Mesendoderm (in vitro differentiated cells): ENCODE results near the gene NKX1-1.

Experiments used
- DNase-seq: peaks from one replicate; pipeline ENCODE4 v3.0.0; 2013
- H2AK5ac ChIP-seq: 2 replicates; pipeline ENCODE4 v1.6.1; 2013; ENCODE audit warnings: low read length, inconsistent platforms
- H2BK120ac ChIP-seq: 2 replicates; pipeline ENCODE4 v1.6.1; 2013; ENCODE audit warnings: low read depth, mild to moderate bottlenecking, low read length, moderate library complexity, mixed read lengths
- H2BK15ac ChIP-seq: replicated peaks from 2 replicates; pipeline ENCODE4 v1.6.1; 2013; ENCODE audit warnings: low read depth, mild to moderate bottlenecking, moderate library complexity
- H2BK5ac ChIP-seq: 2 replicates; pipeline ENCODE4 v1.6.1; 2013; ENCODE audit warnings: low read length, inconsistent platforms
- H3K18ac ChIP-seq: 2 replicates; pipeline ENCODE4 v1.6.1; 2013; ENCODE audit warnings: mild to moderate bottlenecking, low read length, mixed read lengths
- H3K23ac ChIP-seq: one replicate; pipeline ENCODE4 v1.6.1; 2013; ENCODE audit warnings: low read length
- H3K27ac ChIP-seq: 2 replicates; pipeline ENCODE4 v1.5.1; 2013; ENCODE audit warnings: low read depth, mild to moderate bottlenecking, inconsistent platforms, low read length, moderate library complexity
- H3K27me3 ChIP-seq: 2 replicates; pipeline ENCODE4 v1.6.1; 2013; ENCODE audit warnings: low read length, control low read depth, mild to moderate bottlenecking, inconsistent platforms; ENCODE audit not compliant: insufficient read depth, poor library complexity
- H3K36me3 ChIP-seq: 2 replicates; pipeline ENCODE4 v1.6.1; 2013; ENCODE audit warnings: low read length, inconsistent platforms; ENCODE audit not compliant: control insufficient read depth, insufficient read depth
- H3K4ac ChIP-seq: one replicate; pipeline ENCODE4 v1.6.1; 2013; ENCODE audit warnings: low read depth, mild to moderate bottlenecking, low read length, moderate library complexity
- H3K4me1 ChIP-seq: 2 replicates; pipeline ENCODE4 v1.6.1; 2013; ENCODE audit warnings: low read depth, low read length, inconsistent platforms; ENCODE audit not compliant: control insufficient read depth
- H3K4me2 ChIP-seq: 2 replicates; pipeline ENCODE4 v1.6.1; 2013; ENCODE audit warnings: low read length
- H3K4me3 ChIP-seq: 2 replicates; pipeline ENCODE4 v1.5.1; 2013; ENCODE audit warnings: mild to moderate bottlenecking, low read length
- H3K56ac ChIP-seq: one replicate; pipeline ENCODE4 v1.6.1; 2013; ENCODE audit warnings: low read length
- H3K79me1 ChIP-seq: 2 replicates; pipeline ENCODE4 v1.6.1; 2013; ENCODE audit warnings: low read length, inconsistent platforms
- H3K79me2 ChIP-seq: 2 replicates; pipeline ENCODE4 v1.6.1; 2013; ENCODE audit warnings: mild to moderate bottlenecking, low read length; ENCODE audit not compliant: control insufficient read depth, insufficient read depth
- H3K9ac ChIP-seq: 2 replicates; pipeline ENCODE4 v1.6.1; 2013; ENCODE audit warnings: low read length, inconsistent platforms
- H4K5ac ChIP-seq: one replicate; pipeline ENCODE4 v1.6.1; 2013; ENCODE audit warnings: low read length
- H4K8ac ChIP-seq: one replicate; pipeline ENCODE4 v1.6.1; 2013; ENCODE audit warnings: low read depth, mild to moderate bottlenecking, control low read depth, low read length, moderate library complexity
- WGBS: extraction: QIAGEN DNeasy Blood & Tissue Kit; methylation state at CpG from one replicate; pipeline ENCODE4 v1.1.7; 2013; ENCODE audit warnings: low lambda C conversion rate, missing lambda C conversion rate; ENCODE audit not compliant: insufficient coverage; ENCODE audit errors: extremely low coverage; 5-methylcytosine and 5-hydroxymethylcytosine counted together

Gene NKX1-1

DNA sequence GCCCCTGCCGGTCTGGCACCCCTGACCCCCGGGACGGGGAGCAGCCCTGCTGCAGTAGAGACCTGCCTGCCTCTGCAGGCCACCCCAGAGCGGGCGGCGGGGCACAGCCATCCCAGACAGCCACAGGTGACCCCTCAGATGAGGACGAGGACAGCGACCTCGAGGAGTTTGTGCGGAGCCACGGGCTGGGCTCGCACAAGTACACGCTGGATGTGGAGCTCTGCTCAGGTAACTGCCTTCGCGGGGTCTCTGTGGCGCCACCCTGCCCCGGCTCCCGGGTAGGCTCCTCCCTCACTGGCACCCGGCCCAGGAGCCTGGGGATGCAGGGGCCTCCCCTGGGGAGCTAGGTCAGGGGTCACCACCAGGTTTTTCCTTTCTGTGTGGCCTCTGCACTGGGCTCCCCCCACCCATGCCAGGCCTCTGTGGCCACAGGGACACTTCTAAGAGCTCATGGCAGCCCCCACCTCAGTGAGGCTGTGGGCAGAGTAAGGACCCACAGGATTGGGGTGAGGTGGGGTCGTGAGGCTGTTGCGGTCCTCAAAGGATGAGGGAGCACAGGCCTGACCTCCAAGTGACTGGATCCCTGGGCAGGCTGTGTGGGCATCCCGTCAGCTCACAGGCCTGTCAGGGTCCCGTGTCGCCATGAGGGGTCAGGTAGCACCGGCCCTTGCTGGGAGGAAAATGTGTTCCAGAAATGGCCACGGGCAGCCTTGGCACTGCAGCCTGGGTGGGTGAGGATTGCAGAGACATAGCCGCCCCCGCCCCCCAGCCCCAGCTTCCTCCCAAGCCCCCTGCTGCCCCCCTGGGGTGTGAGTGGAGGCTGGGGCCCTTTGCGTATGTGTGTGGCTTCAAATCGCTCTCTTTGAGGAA lies 52.8 kb downstream of the NKX1-1 start:
- Histone ChIP-seq H3K4me2 (no peak overlapping the region), H3K79me1 (peaks cover 5% of the 10 kb centered on the region), H3K56ac (no peak overlapping the region), H3K79me2 (no peaks in the 10 kb centered on the region), H2BK120ac (no peak overlapping the region), H4K8ac (no peak overlapping the region), H2BK5ac (no peak overlapping the region), H3K36me3 (no peaks in the 10 kb centered on the region), H2AK5ac (no peak overlapping the region), H3K4me3 (no peak overlapping the region), H4K5ac (no peak overlapping the region), H3K4me1 (no peaks in the 10 kb centered on the region), H3K27me3 (no peaks in the 10 kb centered on the region), H3K18ac (no peak overlapping the region), H3K4ac (no peak overlapping the region), H3K9ac (no peak overlapping the region), H2BK15ac (no peak overlapping the region), H3K23ac (no peak overlapping the region), H3K27ac (no peak overlapping the region)
- WGBS = no CpG with 5 or more reads among the region's 30 CpGs
- no peak for DNase-seq
